HG02870 (cell line): ENCODE data around the gene RNASET2.
"Not testable (repeated sequence)": the region's sequence is repeated elsewhere in the genome, so short reads cannot be mapped to it uniquely, and the experiment has no call there.

Source experiments
- ATAC-seq: cut with Tn5 transposase; IDR thresholded peaks from one replicate; pipeline ENCODE4 v1.9.1; 2021; ENCODE audit warnings: mild to moderate bottlenecking, moderate library complexity; ENCODE audit not compliant: unreplicated experiment

Gene RNASET2

DNA sequence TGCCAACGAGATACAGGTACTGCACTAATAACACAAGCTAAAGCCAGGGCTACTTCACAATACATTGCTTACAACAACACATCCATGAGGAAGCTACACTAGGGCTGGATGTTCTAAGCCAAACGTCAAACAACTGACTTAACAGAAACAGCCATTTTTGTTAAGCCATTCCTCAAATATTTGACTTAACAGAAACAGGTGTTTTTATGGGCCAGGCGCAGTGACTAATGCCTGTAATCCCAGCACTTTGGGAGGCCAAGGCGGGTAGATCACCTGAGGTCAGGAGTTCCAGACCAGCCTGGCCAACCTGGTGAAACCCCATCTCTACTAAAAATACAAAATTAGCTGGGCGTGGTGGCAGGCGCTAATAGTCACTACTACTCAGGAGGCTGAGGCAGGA lies 7.6 kb downstream of the RNASET2 start:
- not testable (repeated sequence) for ATAC-seq

DNA sequence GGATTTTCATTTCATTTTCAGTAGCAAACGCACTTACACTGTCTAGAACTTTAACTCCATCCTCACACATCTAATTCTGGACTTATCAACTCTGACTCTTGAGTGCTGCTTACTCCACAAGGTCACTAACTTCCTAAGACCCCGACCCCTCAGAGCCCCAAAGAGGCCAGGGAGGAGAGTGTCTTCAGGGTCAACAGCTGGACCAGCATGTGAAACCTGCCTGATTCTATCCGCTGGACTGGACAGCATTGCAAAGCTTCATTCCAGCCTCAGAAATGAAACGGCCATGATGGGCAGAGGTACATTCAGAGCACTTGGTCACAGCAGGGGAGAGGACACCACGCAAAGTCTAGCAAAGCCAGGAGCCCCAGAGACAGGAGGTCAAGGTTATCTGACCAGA lies 9.1 kb downstream of the RNASET2 start:
- no peak for ATAC-seq

DNA sequence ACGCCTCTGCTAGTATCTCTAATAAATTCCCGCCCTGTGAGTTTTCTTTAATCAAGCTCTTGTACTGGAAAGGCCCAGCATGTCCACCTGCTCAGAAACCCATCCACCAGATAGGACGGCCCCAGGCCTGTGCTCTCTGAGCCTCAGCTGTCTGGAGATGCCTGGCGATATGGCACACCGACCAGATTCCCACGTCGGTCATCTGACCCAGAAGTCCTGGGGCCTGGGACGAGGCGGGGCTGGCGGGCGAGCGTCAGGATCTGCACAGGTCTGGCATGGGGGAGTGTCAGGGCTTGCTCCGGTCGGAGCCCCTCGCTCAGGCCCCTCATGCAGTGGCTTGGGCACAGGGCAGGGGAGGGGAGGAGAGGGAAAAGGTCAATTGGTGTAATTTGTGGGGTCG lies 10.2 kb downstream of the RNASET2 start:
- ATAC-seq, result no peak

DNA sequence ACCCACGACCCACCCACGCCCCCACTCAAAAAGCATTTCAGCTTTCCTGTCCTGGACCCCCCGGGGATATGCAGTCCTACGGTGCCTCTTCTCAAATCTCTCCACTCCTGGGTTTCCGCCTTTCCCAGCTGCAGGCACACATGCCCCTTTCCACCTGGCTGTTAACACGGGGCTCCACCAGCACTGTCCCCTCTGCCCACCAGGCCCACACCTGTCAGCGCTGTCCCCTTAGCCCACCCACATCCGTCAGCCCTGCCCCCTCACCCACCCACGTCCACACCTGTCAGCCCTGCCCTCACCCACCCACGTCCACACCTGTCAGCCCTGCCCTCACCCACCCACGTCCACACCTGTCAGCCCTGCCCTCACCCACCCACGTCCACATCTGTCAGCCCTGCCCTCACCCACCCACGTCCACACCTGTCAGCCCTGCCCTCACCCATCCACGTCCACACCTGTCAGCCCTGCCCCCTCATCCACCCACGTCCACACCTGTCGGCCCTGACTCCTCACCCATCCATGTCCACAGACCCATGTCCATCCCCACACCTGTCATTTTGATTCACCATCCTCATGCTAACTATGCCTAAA lies 11.6 kb downstream of the RNASET2 start:
- ATAC-seq, result no peak

DNA sequence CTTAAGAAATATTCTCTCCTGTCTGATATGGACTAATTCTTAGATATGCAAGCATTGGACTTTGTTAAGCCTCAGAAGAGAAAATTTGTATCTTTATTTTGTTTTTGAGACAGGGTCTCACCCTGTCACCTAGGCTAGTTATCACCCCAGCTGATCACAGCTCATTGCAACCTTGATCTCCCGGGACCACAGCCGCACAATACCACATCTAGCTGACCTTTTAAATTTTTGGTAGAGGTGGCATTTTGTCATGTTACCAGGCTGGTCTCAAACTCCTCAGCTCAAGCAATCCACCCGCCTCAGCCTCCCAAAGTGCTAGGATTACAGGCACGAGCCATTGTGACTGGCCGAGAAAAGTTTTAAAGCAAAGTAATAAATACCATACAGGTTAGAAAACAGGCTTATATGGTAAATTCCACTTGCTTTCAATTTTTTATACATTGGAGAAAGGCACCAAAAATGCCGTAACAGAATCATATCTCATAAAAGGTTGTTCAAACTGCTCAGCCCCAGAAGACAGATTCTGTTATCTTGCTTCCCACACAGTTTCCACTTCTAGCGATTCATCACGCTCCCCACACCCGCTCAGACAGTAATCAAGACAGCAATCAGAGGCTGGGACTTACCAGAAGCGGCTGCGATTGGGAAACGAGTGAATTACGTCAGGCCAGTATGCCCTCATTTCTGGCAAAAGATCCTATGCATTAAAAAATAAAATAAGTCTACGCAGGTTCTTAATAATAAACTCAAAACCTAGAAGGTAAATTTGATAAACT lies 13.8 kb downstream of the RNASET2 start:
- no peak for ATAC-seq

DNA sequence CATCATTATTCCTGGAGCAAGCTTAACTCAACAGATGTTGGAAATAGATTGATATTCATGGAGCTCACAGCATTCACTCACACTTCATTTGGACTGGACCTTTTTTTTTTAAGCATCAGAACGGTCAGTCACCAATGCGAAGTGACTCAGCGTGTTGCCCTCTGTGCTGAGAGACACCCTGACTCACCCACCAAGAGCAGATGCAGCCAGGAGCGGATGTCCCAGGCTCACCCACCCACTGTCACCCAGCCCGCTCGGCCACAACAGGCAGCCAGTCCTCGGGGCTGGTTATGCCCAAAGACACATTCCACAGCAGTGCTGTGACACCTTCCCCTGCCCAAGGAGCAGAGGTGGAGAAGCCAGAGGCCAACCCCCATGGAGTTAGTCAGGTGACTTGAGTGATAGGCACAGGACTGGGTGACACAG lies 15.7 kb downstream of the RNASET2 start:
- no peak for ATAC-seq

DNA sequence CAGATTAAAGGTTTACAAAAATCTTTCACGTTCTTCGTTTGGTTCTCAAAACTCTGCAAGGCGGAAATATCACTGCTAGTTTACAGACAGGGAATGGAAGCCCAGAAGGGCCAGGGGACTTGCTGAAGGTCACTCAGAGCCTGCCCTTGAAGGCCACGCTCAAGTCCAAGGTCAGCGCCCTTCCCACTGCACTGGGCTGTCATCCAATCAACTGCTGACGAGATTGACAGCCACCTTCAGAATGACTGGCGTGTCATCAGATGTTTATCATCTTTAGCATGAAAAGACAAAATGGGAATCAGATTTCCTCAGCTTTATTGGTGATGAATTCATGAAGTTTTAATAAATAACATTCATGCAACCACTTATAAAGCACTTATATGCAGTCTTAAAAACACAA lies 16.5 kb downstream of the RNASET2 start:
- no peak for ATAC-seq

DNA sequence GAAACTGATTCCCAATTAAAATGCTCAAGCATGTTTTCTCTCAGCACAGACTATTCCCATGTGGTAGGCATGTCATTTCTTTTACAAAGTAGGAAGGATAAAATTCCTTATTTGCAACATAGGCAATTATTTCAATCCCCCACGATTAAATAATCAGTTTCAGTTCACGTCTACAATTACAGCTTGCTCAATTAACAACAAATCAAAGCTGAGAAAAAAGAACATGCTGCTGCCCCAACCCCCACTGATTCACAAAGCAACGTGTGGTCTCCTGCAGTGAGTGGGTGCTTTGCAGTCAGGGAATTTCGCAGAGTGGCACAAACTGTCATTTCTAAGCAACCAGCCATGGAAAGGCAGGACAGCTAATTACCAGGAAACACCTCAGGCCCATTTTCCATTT lies 17.0 kb downstream of the RNASET2 start:
- no peak for ATAC-seq

DNA sequence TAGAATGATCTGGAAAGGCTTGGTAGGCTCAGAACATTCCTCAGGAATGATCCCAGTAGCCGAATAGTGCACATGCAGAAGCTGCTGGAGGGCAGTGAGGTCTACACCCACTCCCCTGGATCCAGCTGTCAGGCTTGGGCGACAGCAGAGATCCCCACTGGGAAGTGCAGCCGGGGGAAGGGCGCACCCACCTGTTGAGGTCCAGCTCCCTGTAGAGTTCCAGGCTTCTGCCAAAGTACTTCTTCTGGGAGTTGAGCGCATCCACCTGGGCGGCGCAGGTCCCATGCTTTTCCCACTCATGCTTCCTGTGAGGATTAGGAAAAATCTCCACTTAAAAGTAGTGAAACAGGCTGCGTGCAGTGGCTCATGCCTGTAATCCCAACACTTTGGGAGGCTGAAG lies 17.6 kb downstream of the RNASET2 start:
- ATAC-seq, result no peak

DNA sequence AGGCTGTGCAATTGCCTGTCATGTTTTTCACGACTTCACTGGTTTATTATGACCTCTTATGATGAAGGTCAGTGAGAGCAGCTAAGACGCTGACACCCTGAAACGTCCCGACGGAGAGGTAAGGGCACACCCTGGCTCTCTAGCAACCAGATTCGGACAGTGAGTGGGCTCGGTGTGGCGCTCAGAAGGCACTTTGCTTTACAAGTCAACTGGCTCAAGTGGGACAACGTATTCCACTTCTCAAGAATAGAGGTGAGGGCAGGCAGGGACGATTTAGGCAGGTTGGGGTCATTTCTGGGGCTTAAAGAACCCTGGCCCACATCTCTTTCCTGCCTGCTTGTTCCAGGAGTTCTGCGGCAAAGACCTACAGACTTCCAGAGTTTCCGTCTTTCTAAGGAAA lies 18.2 kb downstream of the RNASET2 start:
- no peak for ATAC-seq

DNA sequence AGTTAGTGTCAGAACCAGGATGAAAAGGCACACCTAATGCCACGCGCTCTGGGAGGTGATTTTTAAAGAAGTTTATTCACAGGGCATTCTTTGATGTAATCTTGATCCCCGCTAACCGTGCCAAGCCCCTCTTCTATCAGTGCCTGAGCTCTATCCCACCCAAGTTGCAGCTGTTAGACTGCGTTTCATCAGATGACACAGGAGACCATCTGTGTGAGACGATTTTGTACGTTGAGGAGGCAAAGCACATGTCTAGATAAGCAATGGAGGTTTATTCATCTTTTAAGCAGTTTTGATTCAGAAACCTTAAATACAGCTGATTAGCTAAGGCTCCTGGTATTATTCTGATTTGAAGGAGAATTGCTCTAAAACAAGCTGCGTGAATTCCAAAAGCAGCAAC lies 18.6 kb downstream of the RNASET2 start:
- no peak for ATAC-seq

DNA sequence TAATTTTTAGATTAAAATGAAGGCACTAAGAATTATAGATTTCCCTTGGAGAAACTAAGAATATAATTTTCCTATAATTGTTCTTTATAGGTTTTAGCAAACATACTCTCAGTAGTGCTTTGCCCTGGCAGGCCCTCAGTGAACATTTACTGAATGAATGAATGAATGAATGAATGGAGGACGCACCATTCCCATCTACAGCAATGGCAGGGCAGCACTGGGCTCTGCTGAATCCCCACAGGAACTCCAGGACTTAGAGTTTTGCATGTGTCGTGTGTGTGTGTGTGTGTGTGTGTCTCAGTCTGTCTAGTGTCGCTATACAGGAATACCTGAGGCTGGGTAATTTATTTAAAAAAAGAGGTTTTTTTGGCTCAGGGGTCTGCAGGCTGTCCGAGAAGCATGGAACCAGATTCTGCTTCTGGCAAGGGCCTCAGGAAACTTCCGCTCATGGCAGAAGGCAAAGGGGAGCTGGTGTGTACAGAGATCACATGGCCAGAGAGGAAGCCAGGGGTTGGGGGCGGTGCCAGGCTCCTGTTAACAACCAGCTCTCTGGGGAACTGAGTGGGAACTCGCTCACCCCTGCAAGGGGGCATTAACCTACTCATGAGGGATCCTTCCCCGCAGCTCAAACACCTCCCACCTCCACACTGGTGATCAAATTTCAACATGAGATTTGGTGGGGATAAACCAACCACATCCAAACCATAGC lies 20.1 kb downstream of the RNASET2 start:
- no peak for ATAC-seq

DNA sequence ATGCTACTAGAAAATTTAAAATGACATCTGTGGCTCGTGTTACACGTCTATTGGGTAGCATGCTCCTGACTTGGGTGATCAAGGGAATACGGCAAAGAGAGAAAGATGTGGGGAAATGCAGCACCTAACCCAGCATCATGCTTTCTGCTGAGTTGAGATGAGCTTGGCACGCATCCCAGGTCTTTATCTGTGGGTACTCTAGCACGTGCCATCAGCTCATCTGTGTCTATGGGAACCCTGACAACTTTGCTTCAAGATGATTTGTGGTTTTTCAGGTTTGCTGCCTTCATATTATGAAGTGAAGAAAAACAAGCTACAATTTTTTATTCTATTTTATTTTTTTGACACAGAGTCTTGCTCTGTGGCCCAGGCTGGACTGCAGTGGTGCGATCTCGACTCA lies 21.0 kb downstream of the RNASET2 start:
- ATAC-seq, result no peak

DNA sequence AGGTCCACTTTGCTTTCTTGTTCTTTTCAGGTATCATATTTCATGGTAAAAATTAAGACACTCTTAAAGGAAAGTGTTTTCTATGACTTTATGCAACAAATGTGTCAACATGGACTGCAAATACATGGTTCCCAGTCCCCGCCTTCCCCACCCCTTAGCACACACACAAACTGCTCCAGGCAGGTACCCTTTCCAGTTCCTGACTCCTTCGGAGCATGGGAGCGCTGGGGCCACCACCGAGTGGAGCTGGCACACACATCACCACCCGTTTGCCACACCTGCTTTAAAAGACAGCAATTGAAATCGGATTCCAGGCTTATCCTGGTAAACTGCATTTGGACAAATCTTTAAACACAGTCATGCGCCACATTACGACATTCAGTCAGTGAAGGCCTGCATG lies 22.2 kb downstream of the RNASET2 start:
- no peak for ATAC-seq

DNA sequence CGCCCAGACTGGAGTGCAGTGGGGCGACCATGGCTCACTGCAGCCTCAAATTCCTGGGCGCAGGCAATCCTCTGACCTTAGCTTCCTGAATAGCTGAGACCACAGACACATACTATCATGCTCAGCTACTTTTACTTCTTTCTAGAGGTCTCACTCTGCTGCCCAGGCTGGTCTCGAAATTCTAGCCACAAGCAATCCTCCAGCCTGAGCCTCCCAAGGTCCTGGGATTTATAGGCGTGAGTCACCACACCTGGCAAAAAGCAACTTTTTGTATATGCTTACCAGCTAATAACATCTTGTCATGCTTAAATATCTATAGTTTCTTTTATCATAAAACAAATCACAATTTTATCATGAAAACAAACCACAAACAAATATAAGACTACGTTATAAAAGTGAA lies 23.0 kb downstream of the RNASET2 start:
- ATAC-seq, result no peak

DNA sequence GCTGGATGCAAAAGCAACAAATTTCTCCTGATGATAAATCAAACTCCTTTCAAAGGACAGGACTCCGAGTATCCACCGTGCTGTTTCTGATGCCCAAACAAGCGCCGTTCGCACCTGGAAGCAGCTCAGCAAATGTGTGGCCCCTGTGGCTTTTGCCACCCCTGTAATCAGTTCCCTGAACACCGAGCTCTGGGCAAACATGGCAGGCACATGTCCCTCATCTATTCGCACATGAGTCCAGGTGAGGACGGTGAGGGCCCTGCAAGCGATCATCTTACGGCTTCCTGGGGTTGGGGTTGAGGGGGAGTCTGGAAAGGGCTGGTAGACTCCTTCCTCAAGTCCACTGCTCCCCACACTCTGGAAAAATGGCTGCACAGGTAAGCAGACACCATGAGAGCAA lies 23.7 kb downstream of the RNASET2 start:
- ATAC-seq, result no peak

DNA sequence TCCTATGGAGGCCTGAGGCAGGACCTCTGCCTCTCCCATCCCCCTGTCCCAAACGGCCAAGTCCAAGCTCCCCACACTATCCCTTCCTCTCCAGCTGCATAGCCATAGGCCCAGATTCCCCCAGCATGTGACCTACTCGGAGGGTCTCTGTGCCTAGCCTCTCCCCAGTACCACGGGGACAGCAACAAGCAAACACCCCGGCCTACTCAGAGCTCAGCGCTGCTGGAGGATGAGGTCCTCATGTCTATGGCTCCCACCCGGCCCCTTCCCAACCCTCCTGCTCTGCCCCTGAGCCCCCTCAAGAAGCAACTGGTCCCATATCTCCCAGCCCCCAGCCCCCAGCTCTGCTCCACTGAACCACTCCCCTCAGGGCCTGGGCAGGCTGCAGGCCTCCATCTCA lies 24.2 kb downstream of the RNASET2 start:
- ATAC-seq, result no peak

DNA sequence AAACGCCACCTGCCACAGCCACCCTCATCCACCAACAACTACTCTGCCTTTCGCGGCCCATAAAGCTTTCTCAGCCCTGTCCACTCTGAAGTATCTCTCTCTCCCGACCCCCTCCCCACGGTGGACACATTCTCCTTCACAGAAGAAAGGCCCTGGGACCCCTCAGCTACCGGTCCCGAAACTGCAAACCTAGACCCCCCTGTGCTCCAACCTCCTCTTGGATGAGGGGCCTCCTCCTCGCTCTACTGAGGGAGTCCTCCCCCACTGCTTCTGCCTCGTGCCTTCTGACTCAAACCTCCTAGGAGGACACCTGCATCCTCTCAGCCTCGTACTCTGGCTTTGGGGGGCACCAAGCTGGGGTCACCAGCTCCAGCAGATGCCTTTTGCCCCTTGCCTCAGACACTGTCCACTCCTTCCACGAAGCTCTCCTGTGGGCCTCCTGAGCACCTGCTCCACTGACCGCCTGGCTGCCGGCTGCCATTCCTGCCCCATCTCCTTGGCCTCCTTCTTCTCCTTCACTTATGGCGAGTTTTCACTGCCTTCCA lies 24.9 kb downstream of the RNASET2 start:
- ATAC-seq, result no peak

DNA sequence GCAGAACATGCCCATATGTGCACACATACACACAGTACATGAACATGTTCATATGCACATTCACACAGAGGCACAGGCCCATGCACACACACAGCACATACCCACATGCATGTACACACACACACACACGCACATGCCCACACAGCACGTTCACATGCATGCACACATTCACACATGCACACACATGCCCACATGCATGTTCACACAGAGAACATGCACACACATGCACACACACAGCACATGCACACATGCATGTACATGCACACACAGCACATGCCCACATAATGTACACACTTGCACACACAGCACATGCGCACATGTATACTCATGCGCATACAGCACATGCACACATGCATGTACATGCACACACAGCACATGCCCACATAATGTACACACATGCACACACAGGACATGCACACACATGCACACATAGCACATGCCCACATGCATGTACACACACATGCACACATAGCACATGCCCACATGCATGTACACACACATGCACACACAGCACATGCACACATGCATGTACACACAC lies 25.9 kb downstream of the RNASET2 start:
- ATAC-seq, result no peak

DNA sequence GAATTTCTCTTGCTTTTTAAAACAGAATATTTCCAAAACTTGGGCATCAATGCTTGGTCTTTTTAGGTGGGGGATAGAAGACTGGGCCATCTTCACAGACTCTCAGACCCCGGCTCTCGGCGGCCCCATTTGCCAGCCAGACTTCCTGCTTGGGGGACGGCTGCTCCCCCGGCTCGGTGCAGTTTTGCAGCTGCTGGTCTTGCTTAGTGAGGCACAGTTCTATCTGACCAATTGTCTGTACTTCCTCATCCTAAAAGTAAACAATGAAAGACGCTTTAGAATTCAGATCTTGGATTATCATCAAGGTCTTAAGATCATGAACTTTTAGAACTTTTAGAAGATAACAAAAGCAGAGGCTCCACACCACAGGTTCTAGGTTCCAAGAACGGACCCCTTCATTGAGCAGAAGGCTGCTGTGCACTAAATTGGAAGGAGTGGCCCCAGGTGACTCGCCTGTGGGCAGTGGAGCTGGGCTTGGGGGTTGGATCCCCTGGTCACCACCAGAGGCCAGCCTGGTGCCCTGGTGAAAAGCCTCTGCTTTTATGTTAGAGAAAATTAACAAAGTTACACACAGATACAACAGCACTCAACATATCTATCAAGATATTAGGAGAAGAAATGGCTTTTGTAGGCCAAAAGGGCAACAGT lies 26.7 kb downstream of the RNASET2 start:
- ATAC-seq, result no peak
